T-helper 2 cell treated with Interferon-gamma antibody and Interleukin-4, amounts not matched to agents 5 μg/mL and 100 μg/mL, for 36 hours (primary cell): ENCODE results near the gene SAP30.
A peak's percentile ranks its signal among the peaks of the same experiment; 100 is the strongest.

ENCODE experiments used
- DNase-seq: peaks from one replicate; pipeline ENCODE4 v3.0.0; 2021; ENCODE audit warnings: low spot score
- H3K27ac Mint-ChIP-seq: one replicate; pipeline ENCODE4 v1.8.0; 2021; ENCODE audit warnings: mild to moderate bottlenecking, mixed read lengths
- H3K27me3 Mint-ChIP-seq: one replicate; pipeline ENCODE4 v1.8.0; 2021; ENCODE audit warnings: low read depth, mixed read lengths
- H3K36me3 Mint-ChIP-seq: one replicate; pipeline ENCODE4 v1.8.0; 2021; ENCODE audit warnings: low read depth, mixed read lengths
- H3K4me1 Mint-ChIP-seq: one replicate; pipeline ENCODE4 v1.8.0; 2021; ENCODE audit warnings: low read depth, mixed read lengths
- H3K4me3 Mint-ChIP-seq: one replicate; pipeline ENCODE4 v1.8.0; 2022; ENCODE audit warnings: mild to moderate bottlenecking, moderate library complexity, mixed read lengths
- H3K9me3 Mint-ChIP-seq: one replicate; pipeline ENCODE4 v1.8.0; 2021; ENCODE audit warnings: mixed read lengths

Gene SAP30

GRCh38 chr4:173346074-173346473 lies 24.7 kb upstream of the SAP30 start:
- Mint-ChIP-seq H3K9me3 (no peaks in the 10 kb centered on the region), H3K27me3 (peaks cover 22% of the 10 kb centered on the region), H3K4me3 (no peak overlapping the region), H3K27ac (no peak overlapping the region), H3K4me1 (peaks cover 8% of the 10 kb centered on the region), H3K36me3 (peaks cover 5% of the 10 kb centered on the region)
- DNase-seq, result no peak

- H3K4me1 Mint-ChIP-seq, result peaks cover 8% of the 10 kb centered on the region
- peaks cover 5% of the 10 kb centered on the region for H3K36me3 Mint-ChIP-seq
- H3K9me3 Mint-ChIP-seq, result no peaks in the 10 kb centered on the region
- peaks cover 24% of the 10 kb centered on the region for H3K27me3 Mint-ChIP-seq
- no peak overlapping the region for H3K27ac Mint-ChIP-seq
- DNase-seq, result no peak
- no peak overlapping the region for H3K4me3 Mint-ChIP-seq
Measured at GRCh38 chr4:173347467-173347866, 23.3 kb upstream of the SAP30 start.

- Mint-ChIP-seq H3K4me1 (peaks cover 5% of the 10 kb centered on the region), H3K9me3 (no peaks in the 10 kb centered on the region), H3K27ac (no peak overlapping the region), H3K27me3 (peaks cover 13% of the 10 kb centered on the region), H3K4me3 (no peak overlapping the region), H3K36me3 (no peaks in the 10 kb centered on the region)
- no peak for DNase-seq
Measured at GRCh38 chr4:173357939-173358338, 12.8 kb upstream of the SAP30 start.

- peaks cover 2% of the 10 kb centered on the region for H3K27me3 Mint-ChIP-seq
- DNase-seq, result no peak
- H3K36me3 Mint-ChIP-seq, result peaks cover 10% of the 10 kb centered on the region
- no peak overlapping the region for H3K4me3 Mint-ChIP-seq
- no peaks in the 10 kb centered on the region for H3K9me3 Mint-ChIP-seq
- no peak overlapping the region for H3K27ac Mint-ChIP-seq
- H3K4me1 Mint-ChIP-seq, result peaks cover 14% of the 10 kb centered on the region
Measured at GRCh38 chr4:173360587-173361221, 10.1 kb upstream of the SAP30 start.

- H3K9me3 Mint-ChIP-seq, result no peaks in the 10 kb centered on the region
- no peak for DNase-seq
- peaks cover 13% of the 10 kb centered on the region for H3K36me3 Mint-ChIP-seq
- peaks cover 28% of the 10 kb centered on the region for H3K4me1 Mint-ChIP-seq
- H3K4me3 Mint-ChIP-seq, result no peak overlapping the region
- H3K27ac Mint-ChIP-seq, result no peak overlapping the region
- peaks cover 2% of the 10 kb centered on the region for H3K27me3 Mint-ChIP-seq
Measured at GRCh38 chr4:173362666-173363065, 8.1 kb upstream of the SAP30 start.

GRCh38 chr4:173365359-173365996 lies 5.3 kb upstream of the SAP30 start:
- DNase-seq, result no peak
- no peaks in the 10 kb centered on the region for H3K9me3 Mint-ChIP-seq
- peak overlapping the region; percentile 63 for H3K4me3 Mint-ChIP-seq
- peaks cover 14% of the 10 kb centered on the region for H3K36me3 Mint-ChIP-seq
- peak overlapping the region; percentile 68 for H3K27ac Mint-ChIP-seq
- peaks cover 35% of the 10 kb centered on the region for H3K4me1 Mint-ChIP-seq
- no peaks in the 10 kb centered on the region for H3K27me3 Mint-ChIP-seq

- H3K27ac Mint-ChIP-seq, result peak overlapping the region; percentile 77
- peak overlapping the region; percentile 63 for H3K4me3 Mint-ChIP-seq
- peaks cover 33% of the 10 kb centered on the region for H3K4me1 Mint-ChIP-seq
- peaks cover 18% of the 10 kb centered on the region for H3K36me3 Mint-ChIP-seq
- H3K9me3 Mint-ChIP-seq, result no peaks in the 10 kb centered on the region
- peak; percentile 11 for DNase-seq
- no peaks in the 10 kb centered on the region for H3K27me3 Mint-ChIP-seq
Measured at GRCh38 chr4:173367285-173367684, 3.5 kb upstream of the SAP30 start.

GRCh38 chr4:173367946-173368345 lies 2.8 kb upstream of the SAP30 start:
- peaks cover 34% of the 10 kb centered on the region for H3K4me1 Mint-ChIP-seq
- H3K9me3 Mint-ChIP-seq, result no peaks in the 10 kb centered on the region
- no peak for DNase-seq
- peaks cover 18% of the 10 kb centered on the region for H3K36me3 Mint-ChIP-seq
- H3K27ac Mint-ChIP-seq, result peak overlapping the region; percentile 77
- H3K4me3 Mint-ChIP-seq, result peak overlapping the region; percentile 80
- no peaks in the 10 kb centered on the region for H3K27me3 Mint-ChIP-seq

GRCh38 chr4:173370130-173370476 lies 651 bp upstream of the SAP30 start:
- Mint-ChIP-seq H3K27ac (peak overlapping the region; percentile 92), H3K36me3 (peaks cover 18% of the 10 kb centered on the region), H3K4me1 (peaks cover 38% of the 10 kb centered on the region), H3K27me3 (no peaks in the 10 kb centered on the region), H3K4me3 (peak overlapping the region; percentile 99), H3K9me3 (no peaks in the 10 kb centered on the region)
- peak; percentile 20 for DNase-seq

- H3K27me3 Mint-ChIP-seq, result no peaks in the 10 kb centered on the region
- peaks cover 27% of the 10 kb centered on the region for H3K4me1 Mint-ChIP-seq
- peak overlapping the region; percentile 98 for H3K4me3 Mint-ChIP-seq
- H3K9me3 Mint-ChIP-seq, result no peaks in the 10 kb centered on the region
- peak; percentile 48 for DNase-seq
- H3K27ac Mint-ChIP-seq, result peak overlapping the region; percentile 94
- peaks cover 23% of the 10 kb centered on the region for H3K36me3 Mint-ChIP-seq
Measured at GRCh38 chr4:173371292-173372192, 788 bp downstream of the SAP30 start.

- H3K4me3 Mint-ChIP-seq, result no peak overlapping the region
- H3K4me1 Mint-ChIP-seq, result peaks cover 12% of the 10 kb centered on the region
- no peak overlapping the region for H3K27ac Mint-ChIP-seq
- no peak for DNase-seq
- peaks cover 21% of the 10 kb centered on the region for H3K36me3 Mint-ChIP-seq
- no peaks in the 10 kb centered on the region for H3K27me3 Mint-ChIP-seq
- no peaks in the 10 kb centered on the region for H3K9me3 Mint-ChIP-seq
Measured at GRCh38 chr4:173374588-173374987, 3.8 kb downstream of the SAP30 start.

GRCh38 chr4:173379929-173380328 lies 9.2 kb downstream of the SAP30 start:
- peaks cover 11% of the 10 kb centered on the region for H3K27me3 Mint-ChIP-seq
- H3K36me3 Mint-ChIP-seq, result peaks cover 21% of the 10 kb centered on the region
- H3K27ac Mint-ChIP-seq, result no peak overlapping the region
- peaks cover 11% of the 10 kb centered on the region for H3K4me1 Mint-ChIP-seq
- no peaks in the 10 kb centered on the region for H3K9me3 Mint-ChIP-seq
- H3K4me3 Mint-ChIP-seq, result no peak overlapping the region
- no peak for DNase-seq

GRCh38 chr4:173380987-173381386 lies 10.2 kb downstream of the SAP30 start:
- H3K27me3 Mint-ChIP-seq, result peaks cover 11% of the 10 kb centered on the region
- no peak overlapping the region for H3K4me3 Mint-ChIP-seq
- no peak overlapping the region for H3K27ac Mint-ChIP-seq
- DNase-seq, result no peak
- H3K36me3 Mint-ChIP-seq, result peaks cover 18% of the 10 kb centered on the region
- no peaks in the 10 kb centered on the region for H3K9me3 Mint-ChIP-seq
- peaks cover 10% of the 10 kb centered on the region for H3K4me1 Mint-ChIP-seq

- Mint-ChIP-seq H3K27ac (no peak overlapping the region), H3K27me3 (peaks cover 11% of the 10 kb centered on the region), H3K4me1 (peaks cover 11% of the 10 kb centered on the region), H3K36me3 (peaks cover 16% of the 10 kb centered on the region), H3K9me3 (no peaks in the 10 kb centered on the region), H3K4me3 (no peak overlapping the region)
- DNase-seq, result no peak
Measured at GRCh38 chr4:173381610-173382009, 10.9 kb downstream of the SAP30 start.
